ENCODE results near the gene SDF4. TPM values are rescaled to one million over a fixed set of nuclear protein-coding genes. Genes with fewer than 3 reads are reported as not detected.
A peak's percentile ranks its signal among the peaks of the same experiment; 100 is the strongest.
"Not testable (repeated sequence)": the region's sequence is repeated elsewhere in the genome, so short reads cannot be mapped to it uniquely, and the experiment has no call there.

The SDF4 gene
- total RNA-seq, 3 donors from 2014 or later (not counting 1 experiment from before 2014, with no cell fraction given), result 176 to 211 (median 184) TPM

DNA sequence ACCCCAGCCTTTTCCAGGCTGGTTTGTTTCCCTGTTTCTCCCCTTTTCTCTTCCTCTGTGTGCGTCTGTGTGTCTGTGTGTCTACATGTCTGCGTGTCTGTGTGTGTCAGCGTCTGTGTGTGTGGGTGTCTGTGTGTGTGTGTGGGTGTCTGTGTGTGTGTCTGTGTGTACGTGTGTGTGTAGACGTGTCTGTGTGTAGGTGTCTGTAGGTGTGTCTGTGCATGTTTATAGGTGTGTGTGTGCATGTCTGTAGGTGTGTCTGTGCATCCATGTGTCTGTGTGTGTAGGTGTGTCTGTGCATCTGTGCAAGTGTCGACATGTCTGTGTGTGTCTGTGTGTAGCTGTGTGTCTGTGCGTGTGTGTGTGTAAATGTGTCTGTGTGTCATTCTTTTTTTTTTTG lies 54.9 kb downstream of the SDF4 start:
- TF ChIP-seq, protein P1, sequence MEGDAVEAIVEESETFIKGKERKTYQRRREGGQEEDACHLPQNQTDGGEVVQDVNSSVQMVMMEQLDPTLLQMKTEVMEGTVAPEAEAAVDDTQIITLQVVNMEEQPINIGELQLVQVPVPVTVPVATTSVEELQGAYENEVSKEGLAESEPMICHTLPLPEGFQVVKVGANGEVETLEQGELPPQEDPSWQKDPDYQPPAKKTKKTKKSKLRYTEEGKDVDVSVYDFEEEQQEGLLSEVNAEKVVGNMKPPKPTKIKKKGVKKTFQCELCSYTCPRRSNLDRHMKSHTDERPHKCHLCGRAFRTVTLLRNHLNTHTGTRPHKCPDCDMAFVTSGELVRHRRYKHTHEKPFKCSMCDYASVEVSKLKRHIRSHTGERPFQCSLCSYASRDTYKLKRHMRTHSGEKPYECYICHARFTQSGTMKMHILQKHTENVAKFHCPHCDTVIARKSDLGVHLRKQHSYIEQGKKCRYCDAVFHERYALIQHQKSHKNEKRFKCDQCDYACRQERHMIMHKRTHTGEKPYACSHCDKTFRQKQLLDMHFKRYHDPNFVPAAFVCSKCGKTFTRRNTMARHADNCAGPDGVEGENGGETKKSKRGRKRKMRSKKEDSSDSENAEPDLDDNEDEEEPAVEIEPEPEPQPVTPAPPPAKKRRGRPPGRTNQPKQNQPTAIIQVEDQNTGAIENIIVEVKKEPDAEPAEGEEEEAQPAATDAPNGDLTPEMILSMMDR (IDR thresholded peaks at IDR 0.05), result no peak
- Histone ChIP-seq H3K9me3 (ENCODE audit: control insufficient read depth, insufficient read depth, low read length) (no peaks in the 10 kb centered on the region), H3K27me3 (ENCODE audit: control insufficient read depth, insufficient read depth, low read length) (peaks cover 2% of the 10 kb centered on the region), H3K4me3 (ENCODE audit: low read length) (no peak overlapping the region), H3K36me3 (ENCODE audit: control insufficient read depth, insufficient read depth, low read length) (no peaks in the 10 kb centered on the region), H3K27ac (ENCODE audit: low read length) (no peak overlapping the region), H3K4me1 (ENCODE audit: control insufficient read depth, insufficient read depth, low read length) (peaks cover 35% of the 10 kb centered on the region)
- intact Hi-C loops (cut with micrococcal nuclease), result no loop called here
- Mint-ChIP-seq H3K27me3 (ENCODE audit: low read depth in 2 of 2) (peaks cover 0 to 23% of the 10 kb centered on the region in 2 donors), H3K4me3 (no peak overlapping the region), H3K36me3 (no peaks in the 10 kb centered on the region), H3K9me3 (no peaks in the 10 kb centered on the region), H3K27ac (no peak overlapping the region), H3K4me1 (peaks cover 8 to 19% of the 10 kb centered on the region in 2 donors)
- no peak for DNase-seq
- ATAC-seq, result no peak
- WGBS (ENCODE audit: insufficient coverage), result 85% methylated on average over 6 of the region's 7 CpGs

DNA sequence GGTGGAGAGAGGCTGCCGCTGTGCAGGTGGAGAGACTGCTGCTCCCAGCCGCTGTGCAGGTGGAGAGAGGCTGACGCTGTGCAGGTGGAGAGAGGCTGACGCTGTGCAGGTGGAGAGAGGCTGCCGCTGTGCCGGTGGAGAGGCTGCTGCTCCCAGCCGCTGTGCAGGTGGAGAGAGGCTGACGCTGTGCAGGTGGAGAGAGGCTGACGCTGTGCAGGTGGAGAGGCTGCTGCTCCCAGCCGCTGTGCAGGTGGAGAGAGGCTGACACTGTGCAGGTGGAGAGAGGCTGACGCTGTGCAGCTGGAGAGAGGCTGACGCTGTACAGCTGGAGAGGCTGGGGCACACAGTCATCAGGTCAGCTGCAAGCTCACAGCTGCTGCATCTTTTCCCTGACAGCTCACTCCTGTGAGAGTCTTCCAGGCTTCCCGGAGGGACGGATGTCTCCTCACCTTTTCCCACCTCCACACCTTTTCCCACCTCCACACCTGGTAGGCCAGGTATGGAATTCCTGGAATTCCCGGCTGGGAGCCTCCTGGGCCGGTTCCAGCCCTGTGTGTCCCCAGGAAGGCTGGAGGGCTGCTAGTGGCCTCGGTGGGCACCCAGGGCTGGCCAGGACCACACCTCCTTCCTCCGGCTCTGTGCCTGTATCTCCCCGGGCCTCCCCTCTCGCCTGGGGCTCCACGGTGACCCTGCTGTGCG lies 55.6 kb downstream of the SDF4 start:
- 69% methylated on average over 22 of the region's 22 CpGs for WGBS (ENCODE audit: insufficient coverage)
- ATAC-seq; H3K4me3 Mint-ChIP-seq; H3K9me3 ChIP-seq (ENCODE audit: control insufficient read depth, insufficient read depth, low read length); H3K9me3 Mint-ChIP-seq; H3K27me3 ChIP-seq (ENCODE audit: control insufficient read depth, insufficient read depth, low read length); H3K4me3 ChIP-seq (ENCODE audit: low read length); intact Hi-C loops (cut with micrococcal nuclease); DNase-seq; H3K27ac Mint-ChIP-seq; H3K36me3 Mint-ChIP-seq; H3K36me3 ChIP-seq (ENCODE audit: control insufficient read depth, insufficient read depth, low read length); H3K27ac ChIP-seq (ENCODE audit: low read length): not testable (repeated sequence)
- H3K4me1 ChIP-seq (ENCODE audit: control insufficient read depth, insufficient read depth, low read length), result peaks cover 35% of the 10 kb centered on the region
- peaks cover 4 to 16% of the 10 kb centered on the region in 2 donors for H3K4me1 Mint-ChIP-seq
- peaks cover 0 to 21% of the 10 kb centered on the region in 2 donors for H3K27me3 Mint-ChIP-seq (ENCODE audit: low read depth in 2 of 2)

DNA sequence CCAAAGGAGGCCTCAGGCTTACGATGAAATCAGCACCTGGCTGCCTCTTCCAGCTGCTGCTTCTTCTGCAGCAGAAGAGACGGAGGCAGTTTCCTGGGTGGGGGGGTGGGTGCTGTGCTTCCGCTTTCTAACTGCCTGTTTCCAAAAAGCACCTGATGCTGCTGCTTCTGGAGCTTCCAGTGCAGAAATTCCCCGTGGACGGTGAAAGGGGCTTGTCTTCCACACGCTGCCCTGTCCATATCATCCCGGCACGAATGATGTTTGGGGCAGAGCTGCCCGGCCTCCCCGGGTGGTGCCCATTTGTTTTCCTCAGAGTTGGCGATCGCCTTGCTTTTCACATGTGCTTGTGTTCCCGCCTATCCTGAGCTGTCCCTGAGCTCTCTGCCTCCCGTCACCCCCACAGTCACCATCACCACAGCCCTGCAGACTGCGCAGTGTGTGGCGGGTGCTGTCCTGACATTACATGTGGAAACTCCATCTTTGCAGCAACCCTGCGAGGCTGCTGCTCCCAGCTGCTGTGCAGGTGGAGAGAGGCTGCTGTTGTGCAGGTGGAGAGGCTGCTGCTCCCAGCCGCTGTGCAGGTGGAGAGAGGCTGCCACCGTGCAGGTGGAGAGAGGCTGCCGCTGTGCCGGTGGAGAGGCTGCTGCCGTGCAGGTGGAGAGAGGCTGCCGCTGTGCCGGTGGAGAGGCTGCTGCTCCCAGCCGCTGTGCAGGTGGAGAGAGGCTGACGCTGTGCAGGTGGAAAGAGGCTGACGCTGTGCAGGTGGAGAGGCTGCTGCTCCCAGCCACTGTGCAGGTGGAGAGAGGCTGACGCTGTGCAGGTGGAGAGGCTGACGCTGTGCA lies 56.4 kb downstream of the SDF4 start:
- WGBS (ENCODE audit: insufficient coverage), result 86% methylated on average over 29 of the region's 29 CpGs
- H3K4me1 ChIP-seq (ENCODE audit: control insufficient read depth, insufficient read depth, low read length), result peaks cover 41% of the 10 kb centered on the region
- no peak overlapping the region for H3K4me3 ChIP-seq (ENCODE audit: low read length)
- H3K9me3 ChIP-seq (ENCODE audit: control insufficient read depth, insufficient read depth, low read length), result no peaks in the 10 kb centered on the region
- intact Hi-C loops (cut with micrococcal nuclease), result no loop called here
- DNase-seq (peak in 1 of 2 donors; percentile 40), ATAC-seq (no peak)
- TF ChIP-seq, protein P1 (IDR thresholded peaks at IDR 0.05), result no peak
- no peak overlapping the region for H3K27ac ChIP-seq (ENCODE audit: low read length)
- peaks cover 0 to 19% of the 10 kb centered on the region in 2 donors for H3K27me3 Mint-ChIP-seq (ENCODE audit: low read depth in 2 of 2)
- H3K4me1 Mint-ChIP-seq, result peaks cover 4 to 12% of the 10 kb centered on the region in 2 donors
- no peaks in the 10 kb centered on the region for H3K36me3 Mint-ChIP-seq
- H3K27ac Mint-ChIP-seq, result no peak overlapping the region
- no peaks in the 10 kb centered on the region for H3K9me3 Mint-ChIP-seq
- H3K27me3 ChIP-seq (ENCODE audit: control insufficient read depth, insufficient read depth, low read length), result peaks cover 6% of the 10 kb centered on the region
- H3K4me3 Mint-ChIP-seq, result no peak overlapping the region
- no peaks in the 10 kb centered on the region for H3K36me3 ChIP-seq (ENCODE audit: control insufficient read depth, insufficient read depth, low read length)

DNA sequence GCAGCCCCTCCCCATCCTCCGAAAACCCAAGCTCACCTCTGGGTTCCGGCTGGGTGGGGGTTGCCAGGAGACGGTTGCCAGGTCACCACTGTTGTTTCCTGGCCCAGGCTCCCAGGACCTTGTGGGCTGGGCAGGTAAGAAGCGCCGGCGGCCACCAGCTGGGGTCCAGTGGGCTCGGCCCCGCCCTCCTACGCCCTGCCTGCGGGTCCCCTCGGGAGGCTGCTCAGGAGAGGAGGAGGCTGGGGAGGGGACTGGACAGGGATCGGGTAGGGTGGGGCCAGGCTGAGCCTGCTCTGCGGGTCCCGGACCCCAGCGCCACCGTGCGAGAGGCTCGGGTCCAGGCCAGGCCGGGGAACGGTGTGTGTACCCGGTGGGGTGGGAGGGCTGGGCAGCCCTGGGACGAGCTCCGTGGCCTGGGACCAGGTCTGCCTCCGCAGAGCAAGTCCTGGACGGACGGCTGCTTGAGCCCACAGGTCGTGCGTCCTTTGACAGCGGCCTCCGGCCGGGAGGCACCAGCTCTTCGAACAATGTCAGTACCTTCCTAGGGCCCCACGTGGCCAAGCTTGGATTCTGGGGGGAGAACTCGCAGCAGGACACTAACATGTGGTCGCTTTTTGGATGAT lies 57.9 kb downstream of the SDF4 start, which contains the start of gene TTLL10:
TTLL10 (plus strand) TSS at position 88 of the 623 bp plus-strand sequence. CDS start 5,336 bp downstream, outside the sequence.
- peak; percentile 38 to 76 (median 68) for ATAC-seq
- no peak within 1 kb of the TSS for H3K27ac Mint-ChIP-seq

More for the DNA sequence above, 57.9 kb downstream of the SDF4 start, which contains the start of gene TTLL10:
- H3K36me3 Mint-ChIP-seq, result no peaks in the 10 kb centered on the region
- Histone ChIP-seq H3K4me3 (ENCODE audit: low read length) (no peak within 1 kb of the TSS), H3K9me3 (ENCODE audit: control insufficient read depth, insufficient read depth, low read length) (no peaks in the 10 kb centered on the region), H3K4me1 (ENCODE audit: control insufficient read depth, insufficient read depth, low read length) (peaks cover 55% of the 10 kb centered on the region), H3K27me3 (ENCODE audit: control insufficient read depth, insufficient read depth, low read length) (peaks cover 8% of the 10 kb centered on the region), H3K36me3 (ENCODE audit: control insufficient read depth, insufficient read depth, low read length) (no peaks in the 10 kb centered on the region), H3K27ac (ENCODE audit: low read length) (no peak within 1 kb of the TSS)
- no peaks in the 10 kb centered on the region for H3K9me3 Mint-ChIP-seq
- peaks cover 0 to 23% of the 10 kb centered on the region in 2 donors for H3K27me3 Mint-ChIP-seq (ENCODE audit: low read depth in 2 of 2)
- WGBS (ENCODE audit: insufficient coverage), result 22% methylated on average over 35 of the region's 35 CpGs
- TF ChIP-seq, protein P1 (IDR thresholded peaks at IDR 0.05), result no peak
- H3K4me1 Mint-ChIP-seq, result peaks cover 4 to 12% of the 10 kb centered on the region in 2 donors
- intact Hi-C loops (cut with micrococcal nuclease), result loop anchor here (5.0 kb wide), 1 partner anchor 33 kb away; the partner anchor contains the start of gene TNFRSF18
- DNase-seq, result peak; percentile 37 to 80
- peak within 1 kb of the TSS; percentile 40 for H3K4me3 Mint-ChIP-seq

All from natural killer cell (primary cell).